PC-3 (cell line): ENCODE measurements around the gene NUTF2. TPM values are rescaled to one million over a fixed set of nuclear protein-coding genes. Genes with fewer than 3 reads are reported as not detected.

Experiments
- ATAC-seq: fragments of 200-7000 bp; cut with Tn5 transposase; 2 replicates; pipeline ENCODE4 v1.9.1; 2020; ENCODE audit warnings: mild to moderate bottlenecking, moderate library complexity
- BruUV-seq: library from RNA; stranded (reverse); fragments of 400-500 nt; replicated peaks from 2 replicates; lab custom pipeline; 2021; lab: Mats Ljungman, UMichigan
- CTCF ChIA-PET: fragments of 300-600 bp; sonication (Branson Sonifier 250); formaldehyde crosslinking; loops from one replicate; lab custom pipeline; 2022; ENCODE audit warnings: antibody characterized with exemption; lab: Charles Lee
- POLR2A ChIA-PET: fragments of 300-600 bp; sonication (Branson Sonifier 250); formaldehyde crosslinking; loops from one replicate; lab custom pipeline; 2022; ENCODE audit warnings: antibody characterized with exemption; ENCODE audit not compliant: unreplicated experiment; lab: Charles Lee
- DNase-seq: peaks from one replicate; pipeline ENCODE4 v3.0.0-alpha.2; 2015
- H2AFZ ChIP-seq: fragments of 300-600 bp; sonication (generic); 2 replicates; pipeline ENCODE4 v1.6.0; 2016; ENCODE audit warnings: antibody characterized with exemption, low read length
- H3F3A ChIP-seq: fragments of 300-600 bp; sonication (generic); one replicate; pipeline ENCODE4 v1.6.0; 2017; ENCODE audit warnings: antibody characterized with exemption, low read length, control low read depth, mild to moderate bottlenecking; ENCODE audit not compliant: unreplicated experiment
- H3K27ac ChIP-seq: fragments of 300-600 bp; sonication (generic); 2 replicates; pipeline ENCODE4 v1.5.1; 2016; ENCODE audit warnings: mild to moderate bottlenecking, low read length
- H3K27me3 ChIP-seq: fragments of 300-600 bp; sonication (generic); 2 replicates; pipeline ENCODE4 v1.6.1; 2016; ENCODE audit warnings: low read length, mixed read lengths
- H3K36me3 ChIP-seq: fragments of 300-600 bp; sonication (generic); 2 replicates; pipeline ENCODE4 v1.6.1; 2016; ENCODE audit warnings: low read depth, mixed run types, low read length, mixed read lengths
- H3K4me1 ChIP-seq: fragments of 300-600 bp; sonication (generic); 2 replicates; pipeline ENCODE4 v1.5.1; 2016; ENCODE audit warnings: low read length; ENCODE audit not compliant: insufficient read depth
- H3K4me2 ChIP-seq: fragments of 300-600 bp; sonication (generic); 2 replicates; pipeline ENCODE4 v1.6.0; 2016; ENCODE audit warnings: low read length
- H3K4me3 ChIP-seq: fragments of 300-600 bp; sonication (generic); 2 replicates; pipeline ENCODE4 v1.5.1; 2016; ENCODE audit warnings: mild to moderate bottlenecking, low read length, mixed read lengths
- H3K79me2 ChIP-seq: fragments of 300-600 bp; sonication (generic); 2 replicates; pipeline ENCODE4 v1.6.1; 2017; ENCODE audit warnings: low read length, mixed read lengths
- H3K9ac ChIP-seq: fragments of 300-600 bp; sonication (generic); 2 replicates; pipeline ENCODE4 v1.6.0; 2016; ENCODE audit warnings: mild to moderate bottlenecking, low read length
- H3K9me2 ChIP-seq: fragments of 300-600 bp; sonication (generic); replicated peaks from 2 replicates; pipeline ENCODE4 v1.6.1; 2016; ENCODE audit warnings: mixed run types, low read length, mixed read lengths
- H3K9me3 ChIP-seq: fragments of 300-600 bp; sonication (generic); 2 replicates; pipeline ENCODE4 v1.6.1; 2016; ENCODE audit warnings: low read length, mixed read lengths
- H4K20me1 ChIP-seq: fragments of 300-600 bp; sonication (generic); 2 replicates; pipeline ENCODE4 v1.6.1; 2016; ENCODE audit warnings: low read length, mixed read lengths
- CTCF ChIP-seq: fragments of 300-600 bp; sonication (generic); conservative IDR thresholded peaks from 2 replicates; pipeline ENCODE4 v1.5.1; 2017; ENCODE audit warnings: antibody characterized with exemption, low read depth, mild to moderate bottlenecking, low read length
- EZH2 ChIP-seq: fragments of 300-600 bp; sonication (generic); IDR thresholded peaks from one replicate; pipeline ENCODE4 v1.6.1; 2017; ENCODE audit warnings: antibody characterized with exemption, mild to moderate bottlenecking, low read length; ENCODE audit not compliant: unreplicated experiment
- EZH2phosphoT487 ChIP-seq: fragments of 300-600 bp; sonication (generic); IDR thresholded peaks from 2 replicates; pipeline ENCODE4 v1.6.1; 2018; ENCODE audit warnings: mild to moderate bottlenecking, antibody characterized with exemption, low read length, borderline replicate concordance
- intact Hi-C: fragments of 100-400 bp; cut with micrococcal nuclease; formaldehyde crosslinking; loops from 2 replicates; pipeline ENCODE4 v1.9.0; 2023
- total RNA-seq: library from RNA; depleted of rRNA; stranded (reverse); fragments of >200 nt; gene quantifications from 2 replicates; pipeline ENCODE4 v1.2.3, GENCODE V29; 2014

NUTF2 gene
- total RNA-seq, 1 experiment from 2014 or later = 167 TPM

DNA sequence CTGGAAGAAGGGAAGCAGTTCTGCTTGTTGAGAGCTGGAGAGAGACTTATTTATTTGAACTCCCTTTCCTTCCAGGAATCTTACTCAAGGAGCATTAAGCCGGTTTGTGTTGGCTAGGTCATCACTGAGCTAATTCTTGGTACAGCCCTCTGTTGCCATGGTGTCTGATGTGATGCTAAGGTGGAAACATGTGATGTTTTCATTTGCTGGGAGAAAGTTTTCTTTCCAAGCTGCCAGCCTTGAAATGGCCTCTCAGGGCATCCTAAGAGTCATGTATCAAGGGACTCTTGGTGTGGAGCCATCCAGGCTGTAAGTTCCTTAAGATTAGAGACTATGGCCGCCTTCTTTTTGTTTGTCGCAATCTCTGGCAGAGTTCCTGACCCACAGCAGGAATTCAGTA, 50.5 kb downstream of the NUTF2 start:
- Histone ChIP-seq H3K9me3 (no peaks in the 10 kb centered on the region), H3K4me2 (no peak overlapping the region)

DNA sequence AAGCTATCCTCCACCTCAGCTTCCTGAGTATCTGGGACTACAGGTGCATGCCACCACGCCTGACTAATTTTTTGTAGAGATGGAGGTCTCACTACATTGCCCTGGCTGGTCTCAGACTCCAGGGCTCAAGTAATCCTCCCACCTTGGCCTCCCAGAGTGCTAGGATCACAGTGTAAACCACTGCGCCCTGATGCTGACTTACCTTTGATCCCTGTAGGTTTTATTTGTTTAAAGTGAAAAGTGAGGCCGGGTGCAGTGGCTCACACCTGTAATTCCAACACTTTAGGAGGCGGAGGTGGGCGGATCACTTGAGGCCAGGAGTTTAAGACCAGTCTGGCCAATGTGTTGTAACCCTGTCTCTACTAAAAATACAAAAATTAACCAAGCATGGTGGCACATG, 55.0 kb downstream of the NUTF2 start:
- intact Hi-C loops = no loop called here

More for the DNA sequence above, 50.5 kb downstream of the NUTF2 start:
- no TSS peak for BruUV-seq
- Histone ChIP-seq H2AFZ (no peak overlapping the region), H3K9me2 (no peaks in the 10 kb centered on the region), H4K20me1 (no peaks in the 10 kb centered on the region), H3K36me3 (no peaks in the 10 kb centered on the region), H3K27ac (no peak overlapping the region), H3K4me1 (peaks cover 12% of the 10 kb centered on the region), H3K27me3 (no peaks in the 10 kb centered on the region), H3K4me3 (no peak overlapping the region), H3K9ac (no peak overlapping the region), H3K79me2 (peaks cover 45% of the 10 kb centered on the region), H3F3A (no peaks in the 10 kb centered on the region)
- TF ChIP-seq CTCF (no peak), EZH2phosphoT487 (no peak), EZH2 (no peak)
- intact Hi-C loops = no loop called here
- ChIA-PET POLR2A (interaction anchor here (0.7 kb wide), 1 partner anchor 845 kb away, joined by 5 read pairs; no protein-coding TSS in a partner anchor), CTCF (no interaction called here)
- no peak for ATAC-seq
- DNase-seq = no peak

More for the DNA sequence above, 55.0 kb downstream of the NUTF2 start:
- no peaks in the 10 kb centered on the region for H3K9me2 ChIP-seq
- H3K27me3 ChIP-seq = no peaks in the 10 kb centered on the region
- H2AFZ ChIP-seq = no peak overlapping the region
- CTCF ChIA-PET = no interaction called here
- H4K20me1 ChIP-seq = no peaks in the 10 kb centered on the region
- H3K79me2 ChIP-seq = peaks cover 10% of the 10 kb centered on the region
- no peak overlapping the region for H3K4me3 ChIP-seq
- H3K9ac ChIP-seq = no peak overlapping the region
- no peak for ATAC-seq
- TF ChIP-seq EZH2 = no peak
- no peak for TF ChIP-seq EZH2phosphoT487
- no peak for TF ChIP-seq CTCF
- POLR2A ChIA-PET = no interaction called here
- no peaks in the 10 kb centered on the region for H3K9me3 ChIP-seq
- DNase-seq = no peak
- H3K27ac ChIP-seq = no peak overlapping the region
- BruUV-seq = no TSS peak
- no peaks in the 10 kb centered on the region for H3K36me3 ChIP-seq
- no peak overlapping the region for H3K4me2 ChIP-seq
- no peaks in the 10 kb centered on the region for H3F3A ChIP-seq
- H3K4me1 ChIP-seq = no peaks in the 10 kb centered on the region
